ENCODE measurements around the gene MPC1L.

MPC1L gene

GRCh38 chrX:40612511-40612910, 10.7 kb upstream of the MPC1L start:
- TF ChIP-seq CTCF (conservative IDR thresholded peaks at IDR 0.05; ENCODE audit: control insufficient read depth, insufficient read depth, low read depth, low read length): no peak
- no peak overlapping the region for H3K4me3 ChIP-seq (ENCODE audit: control insufficient read depth, low read depth, low read length)
- no peak for DNase-seq (ENCODE audit: low read depth)

GRCh38 chrX:40615976-40616375, 7.3 kb upstream of the MPC1L start:
- H3K4me3 ChIP-seq (ENCODE audit: control insufficient read depth, low read depth, low read length): no peak overlapping the region
- DNase-seq (ENCODE audit: low read depth): no peak
- no peak for TF ChIP-seq CTCF (conservative IDR thresholded peaks at IDR 0.05; ENCODE audit: control insufficient read depth, insufficient read depth, low read depth, low read length)

GRCh38 chrX:40617566-40617965, 5.7 kb upstream of the MPC1L start:
- DNase-seq (ENCODE audit: low read depth): no peak
- no peak overlapping the region for H3K4me3 ChIP-seq (ENCODE audit: control insufficient read depth, low read depth, low read length)
- TF ChIP-seq CTCF (conservative IDR thresholded peaks at IDR 0.05; ENCODE audit: control insufficient read depth, insufficient read depth, low read depth, low read length): no peak

DNA sequence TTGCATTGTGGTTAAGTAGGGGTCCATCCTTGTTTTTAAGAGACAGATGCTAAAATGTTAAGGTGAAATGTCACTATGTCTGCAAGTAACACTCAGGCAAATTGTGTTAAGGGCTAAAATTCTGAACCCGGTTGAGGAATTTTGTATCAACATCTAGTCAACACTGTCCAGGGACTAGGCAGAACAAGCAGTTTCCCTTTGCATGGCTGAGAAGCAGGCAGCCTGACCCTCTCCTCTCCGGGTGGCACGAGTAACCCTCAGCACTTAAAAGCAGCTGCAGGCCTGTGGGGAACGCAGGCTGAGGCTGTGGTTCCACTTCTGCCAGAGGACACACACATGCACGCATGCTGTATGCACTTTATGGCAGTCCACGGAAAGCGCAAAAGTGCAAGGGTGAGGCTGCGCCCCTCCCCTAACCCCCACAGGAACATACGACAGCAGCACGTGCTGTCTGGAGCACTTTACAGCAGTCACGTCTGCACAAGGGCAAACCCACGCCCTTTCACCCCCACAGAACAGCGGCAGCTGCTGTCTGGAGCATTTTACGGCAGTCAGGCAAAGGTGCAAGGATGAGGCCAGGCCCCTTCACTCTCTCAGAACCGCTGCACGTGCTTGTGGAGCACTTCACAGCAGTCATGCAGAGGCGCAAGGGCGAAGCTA, 619 bp upstream of the MPC1L start:
- H3K4me3 ChIP-seq (ENCODE audit: control insufficient read depth, low read depth, low read length): no peak overlapping the region
- TF ChIP-seq CTCF (conservative IDR thresholded peaks at IDR 0.05; ENCODE audit: control insufficient read depth, insufficient read depth, low read depth, low read length): no peak
- DNase-seq (ENCODE audit: low read depth): no peak

GRCh38 chrX:40623665-40624064, 437 bp downstream of the MPC1L start:
- no peak overlapping the region for H3K4me3 ChIP-seq (ENCODE audit: control insufficient read depth, low read depth, low read length)
- no peak for TF ChIP-seq CTCF (conservative IDR thresholded peaks at IDR 0.05; ENCODE audit: control insufficient read depth, insufficient read depth, low read depth, low read length)
- no peak for DNase-seq (ENCODE audit: low read depth)

DNA sequence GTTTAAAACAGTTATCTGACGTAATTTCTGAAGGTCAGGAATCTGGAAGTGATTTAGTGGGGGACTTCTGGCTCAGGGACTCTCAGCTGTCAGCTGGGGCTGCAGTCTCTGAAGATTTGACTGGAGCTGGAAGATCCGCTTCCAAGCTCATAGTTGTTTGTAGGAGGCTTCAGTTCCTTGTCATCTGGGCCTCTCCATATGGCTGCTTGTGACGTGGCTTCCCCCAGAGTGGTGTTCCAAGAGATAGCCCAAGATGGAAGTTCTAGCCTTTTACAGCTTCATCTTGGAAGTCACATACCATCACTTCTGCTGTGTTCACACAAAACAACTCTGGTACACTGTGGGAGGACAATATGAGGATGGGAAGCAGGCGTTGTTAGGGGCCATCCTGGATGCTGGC, 2.1 kb downstream of the MPC1L start:
- no peak for TF ChIP-seq CTCF (conservative IDR thresholded peaks at IDR 0.05; ENCODE audit: control insufficient read depth, insufficient read depth, low read depth, low read length)
- no peak for DNase-seq (ENCODE audit: low read depth)
- H3K4me3 ChIP-seq (ENCODE audit: control insufficient read depth, low read depth, low read length): no peak overlapping the region

DNA sequence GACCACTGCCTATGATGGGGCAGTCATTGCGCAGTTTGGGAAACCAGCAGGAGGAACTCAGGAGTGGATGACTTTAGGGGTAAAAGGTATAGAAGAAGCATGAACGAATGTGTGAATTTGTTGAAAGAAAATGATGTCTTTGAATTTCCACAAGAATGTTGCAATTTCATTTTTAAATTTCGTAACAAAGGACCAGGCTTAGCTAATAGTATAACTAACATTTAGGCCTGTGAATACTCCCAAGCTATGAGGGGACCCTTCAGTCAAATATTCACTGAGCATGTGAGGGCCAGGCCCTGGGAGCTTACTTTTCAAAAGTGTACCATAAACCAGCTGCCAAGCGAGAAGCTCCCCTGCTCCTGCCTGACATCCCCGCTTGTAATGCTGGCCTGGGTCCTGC, 5.3 kb downstream of the MPC1L start:
- no peak overlapping the region for H3K4me3 ChIP-seq (ENCODE audit: control insufficient read depth, low read depth, low read length)
- no peak for TF ChIP-seq CTCF (conservative IDR thresholded peaks at IDR 0.05; ENCODE audit: control insufficient read depth, insufficient read depth, low read depth, low read length)
- no peak for DNase-seq (ENCODE audit: low read depth)
